Measurements from ENCODE around the gene HS3ST1. TPM values are rescaled to one million over a fixed set of nuclear protein-coding genes. Genes with fewer than 3 reads are reported as not detected.

HS3ST1 gene
- polyA plus RNA-seq, 3 donors, result 0.01 to 0.02 TPM; not detected in 1

- Histone ChIP-seq H3K27me3 (ENCODE audit: control insufficient read depth in 2 of 2, insufficient read depth in 2 of 2, low read length in 2 of 2) (no peaks in the 10 kb centered on the region), H2AFZ (ENCODE audit: insufficient read depth, low read depth, low read length, poor library complexity, severe bottlenecking) (no peak overlapping the region), H3K4me2 (replicated peaks; ENCODE audit: extremely low read depth, low read length, poor library complexity, severe bottlenecking) (no peak overlapping the region), H4K20me1 (ENCODE audit: insufficient read depth, low read length) (no peaks in the 10 kb centered on the region), H3K27ac (ENCODE audit: low read depth in 1 of 2, low read length in 2 of 2) (no peak overlapping the region), H3K36me3 (replicated peaks in 1 of 2; ENCODE audit: control insufficient read depth in 1 of 2, insufficient read depth in 2 of 2, low read length in 2 of 2) (no peaks in the 10 kb centered on the region), H3K4me1 (ENCODE audit: control insufficient read depth in 1 of 2, insufficient read depth in 2 of 2, low read length in 2 of 2) (peaks cover 26 to 30% of the 10 kb centered on the region in 2 donors), H3K9me3 (replicated peaks in 1 of 2; ENCODE audit: control insufficient read depth in 1 of 2, insufficient read depth in 1 of 2, low read length in 2 of 2) (no peaks in the 10 kb centered on the region), H3K4me3 (replicated peaks in 1 of 3; ENCODE audit: low read depth in 2 of 3, low read length in 3 of 3) (no peak overlapping the region), H3K9ac (ENCODE audit: insufficient read depth, low read length, poor library complexity, severe bottlenecking) (no peak overlapping the region), H3K79me2 (ENCODE audit: insufficient read depth, low read length) (no peaks in the 10 kb centered on the region)
- H3K27ac Mint-ChIP-seq, result no peak overlapping the region
- DNase-seq, result no peak
- H3K36me3 Mint-ChIP-seq, result no peaks in the 10 kb centered on the region
- no peak for TF ChIP-seq CTCF (IDR thresholded peaks at IDR 0.05)
- H3K27me3 Mint-ChIP-seq (ENCODE audit: low read depth in 3 of 3), result peaks cover 0 to 1% (median 0%) of the 10 kb centered on the region in 3 donors
- peaks cover 26% of the 10 kb centered on the region for H3K4me1 Mint-ChIP-seq
- peaks cover 0 to 3% (median 0%) of the 10 kb centered on the region in 7 donors for H3K9me3 Mint-ChIP-seq
- H3K4me3 Mint-ChIP-seq, result no peak overlapping the region
- WGBS (ENCODE audit: insufficient coverage), result 100% methylated on average over 3 of the region's 4 CpGs
- intact Hi-C loops (cut with micrococcal nuclease), result no loop called here
Measured at GRCh38 chr4:11468901-11469300, 40.2 kb upstream of the HS3ST1 start.

- WGBS (ENCODE audit: insufficient coverage), result 67% methylated on average over 2 of the region's 2 CpGs
- Histone ChIP-seq H3K27ac (ENCODE audit: low read depth in 1 of 2, low read length in 2 of 2) (no peak overlapping the region), H3K4me1 (ENCODE audit: control insufficient read depth in 1 of 2, insufficient read depth in 2 of 2, low read length in 2 of 2) (peaks cover 21 to 25% of the 10 kb centered on the region in 2 donors), H3K9me3 (replicated peaks in 1 of 2; ENCODE audit: control insufficient read depth in 1 of 2, insufficient read depth in 1 of 2, low read length in 2 of 2) (no peaks in the 10 kb centered on the region), H3K9ac (ENCODE audit: insufficient read depth, low read length, poor library complexity, severe bottlenecking) (no peak overlapping the region), H2AFZ (ENCODE audit: insufficient read depth, low read depth, low read length, poor library complexity, severe bottlenecking) (no peak overlapping the region), H3K79me2 (ENCODE audit: insufficient read depth, low read length) (no peaks in the 10 kb centered on the region), H4K20me1 (ENCODE audit: insufficient read depth, low read length) (no peaks in the 10 kb centered on the region), H3K36me3 (replicated peaks in 1 of 2; ENCODE audit: control insufficient read depth in 1 of 2, insufficient read depth in 2 of 2, low read length in 2 of 2) (no peaks in the 10 kb centered on the region), H3K4me2 (replicated peaks; ENCODE audit: extremely low read depth, low read length, poor library complexity, severe bottlenecking) (no peak overlapping the region), H3K27me3 (ENCODE audit: control insufficient read depth in 2 of 2, insufficient read depth in 2 of 2, low read length in 2 of 2) (no peaks in the 10 kb centered on the region), H3K4me3 (replicated peaks in 1 of 3; ENCODE audit: low read depth in 2 of 3, low read length in 3 of 3) (no peak overlapping the region)
- Mint-ChIP-seq H3K36me3 (no peaks in the 10 kb centered on the region), H3K27me3 (ENCODE audit: low read depth in 3 of 3) (peaks cover 0 to 1% (median 0%) of the 10 kb centered on the region in 3 donors), H3K27ac (no peak overlapping the region), H3K9me3 (peaks cover 0 to 2% (median 0%) of the 10 kb centered on the region in 7 donors), H3K4me1 (peaks cover 21% of the 10 kb centered on the region), H3K4me3 (no peak overlapping the region)
- TF ChIP-seq CTCF (IDR thresholded peaks at IDR 0.05), result no peak
- DNase-seq, result no peak
- intact Hi-C loops (cut with micrococcal nuclease), result no loop called here
Measured at GRCh38 chr4:11467931-11468330, 39.2 kb upstream of the HS3ST1 start.

All from CD14-positive monocyte (primary cell).